Endothelial cell of umbilical vein (primary cell): ENCODE results near the gene PRDM12.

Experiments used
- CTCF ChIP-seq, 2 donors: IDR thresholded peaks; 1 replicate in 1 of 2; 2 replicates in 1 of 2; pipeline ENCODE4 v1.5.1; 2011; ENCODE audit warnings: low read length in 2 of 2, mild to moderate bottlenecking in 2 of 2, moderate library complexity in 2 of 2, control low read depth in 1 of 2, inconsistent platforms in 1 of 2, low read depth in 1 of 2; ENCODE audit not compliant: insufficient read depth in 1 of 2; ENCODE audit errors: extremely low read depth in 1 of 2
- EZH2 ChIP-seq: IDR thresholded peaks from 2 replicates; pipeline ENCODE4 v1.6.1; 2012; ENCODE audit warnings: borderline replicate concordance, low read depth, mild to moderate bottlenecking, moderate library complexity, low read length, inconsistent platforms; ENCODE audit not compliant: severe bottlenecking
- FOS ChIP-seq: IDR thresholded peaks from 2 replicates; pipeline ENCODE4 v1.6.1; 2011; ENCODE audit warnings: mild to moderate bottlenecking, low read length, moderate library complexity, borderline replicate concordance; ENCODE audit not compliant: insufficient read depth
- GATA2 ChIP-seq: IDR thresholded peaks from 2 replicates; pipeline ENCODE4 v1.7.0; 2011; ENCODE audit warnings: low read depth, mild to moderate bottlenecking, moderate library complexity, mixed read lengths, low read length; ENCODE audit not compliant: insufficient read length, insufficient read depth
- JUN ChIP-seq: IDR thresholded peaks from 2 replicates; pipeline ENCODE4 v1.6.1; 2011; ENCODE audit warnings: borderline replicate concordance, low read depth; ENCODE audit not compliant: insufficient read length, insufficient read depth
- MYC ChIP-seq: IDR thresholded peaks from one replicate; pipeline ENCODE4 v1.6.1; 2011; ENCODE audit warnings: mild to moderate bottlenecking, low read depth, low read length
- POLR2A ChIP-seq: IDR thresholded peaks from 2 replicates; pipeline ENCODE4 v1.6.1; 2012; ENCODE audit warnings: low read depth, mild to moderate bottlenecking, control low read depth, low read length
- POLR2AphosphoS5 ChIP-seq: IDR thresholded peaks from 2 replicates; pipeline ENCODE4 v1.6.1; 2012; ENCODE audit warnings: low read depth, mild to moderate bottlenecking, control low read depth, low read length, moderate library complexity; ENCODE audit not compliant: insufficient read depth
- TF ChIP-seq, protein P1 (sequence below): IDR thresholded peaks from 2 replicates; pipeline ENCODE4 v1.6.1; 2011; ENCODE audit not compliant: insufficient read depth, insufficient read length

DNA sequence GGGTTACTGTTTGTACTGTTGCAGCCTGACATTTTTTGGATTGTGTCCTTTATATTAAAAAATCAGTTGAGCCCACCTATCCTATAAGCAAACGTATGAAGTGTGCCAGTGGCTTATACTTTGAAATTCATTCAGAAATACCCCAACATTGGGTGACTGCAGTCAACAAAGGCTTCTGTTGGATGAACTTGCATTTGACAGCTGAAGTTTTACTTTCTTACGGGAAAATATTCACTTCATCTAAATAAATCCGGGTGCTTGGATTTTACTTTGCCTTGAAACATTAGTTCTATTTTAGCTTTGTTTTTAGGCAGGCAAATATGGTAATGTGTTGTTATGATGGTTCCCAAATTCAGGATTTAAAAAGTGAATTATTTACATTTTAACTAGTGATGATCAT is 50.9 kb downstream of the PRDM12 start:
- TF ChIP-seq POLR2A = no peak
- TF ChIP-seq CTCF (IDR thresholded peaks at IDR 0.05; ENCODE audit: extremely low read depth in 1 of 2, insufficient read depth in 1 of 2, low read depth in 1 of 2, low read length in 2 of 2) = no peak
- TF ChIP-seq, protein P1, sequence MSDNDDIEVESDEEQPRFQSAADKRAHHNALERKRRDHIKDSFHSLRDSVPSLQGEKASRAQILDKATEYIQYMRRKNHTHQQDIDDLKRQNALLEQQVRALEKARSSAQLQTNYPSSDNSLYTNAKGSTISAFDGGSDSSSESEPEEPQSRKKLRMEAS = no peak
- TF ChIP-seq EZH2 = no peak
- TF ChIP-seq FOS = no peak
- TF ChIP-seq POLR2AphosphoS5 = no peak
- TF ChIP-seq JUN = no peak
- no peak for TF ChIP-seq MYC
- no peak for TF ChIP-seq GATA2
